ENCODE data around the gene UBR2.

GRCh38 chr6:42711930-42712329 lies 148.1 kb downstream of the UBR2 start:
- TF ChIP-seq POLR2AphosphoS5 (IDR thresholded peaks at IDR 0.05; ENCODE audit: insufficient read depth, low read depth, low read length), result no peak
- TF ChIP-seq CTCF (IDR thresholded peaks at IDR 0.05; ENCODE audit: extremely low read depth in 1 of 2, insufficient read depth in 1 of 2, low read depth in 1 of 2, low read length in 2 of 2), result no peak
- TF ChIP-seq EZH2 (IDR thresholded peaks at IDR 0.05; ENCODE audit: borderline replicate concordance, low read depth, low read length, severe bottlenecking), result no peak
- no peak for TF ChIP-seq POLR2A (IDR thresholded peaks at IDR 0.05; ENCODE audit: low read depth, low read length)

Measured in endothelial cell of umbilical vein (primary cell).